ENCODE results near the gene KAT8. TPM values are rescaled to one million over a fixed set of nuclear protein-coding genes. Genes with fewer than 3 reads are reported as not detected.
A peak's percentile ranks its signal among the peaks of the same experiment; 100 is the strongest.
"Not testable (repeated sequence)": the region's sequence is repeated elsewhere in the genome, so short reads cannot be mapped to it uniquely, and the experiment has no call there.

Gene KAT8
- total RNA-seq, 1 donor from 2014 or later = 30.3 TPM

DNA sequence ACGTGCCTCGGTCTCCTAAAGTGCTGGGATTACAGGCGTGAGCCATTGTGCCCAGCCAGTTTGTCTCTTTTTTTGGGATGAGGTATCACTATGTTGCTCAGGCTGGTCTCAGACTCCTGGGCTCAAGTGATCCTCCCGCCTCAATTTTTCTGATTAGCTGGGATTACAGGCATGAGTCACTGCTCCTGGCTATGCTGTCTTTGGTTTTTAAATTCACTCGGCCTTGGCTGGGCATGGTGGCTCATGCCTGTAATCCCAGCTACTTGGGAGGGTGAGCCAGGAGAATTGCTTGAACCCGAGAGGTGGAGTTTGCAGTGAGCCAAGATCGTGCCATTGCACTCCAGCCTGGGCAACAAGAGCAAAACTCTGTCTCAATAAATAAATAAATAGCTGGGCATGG is 27.0 kb downstream of the KAT8 start:
- DNase-seq (ENCODE audit: low read depth in 2 of 2) = not testable (repeated sequence)

DNA sequence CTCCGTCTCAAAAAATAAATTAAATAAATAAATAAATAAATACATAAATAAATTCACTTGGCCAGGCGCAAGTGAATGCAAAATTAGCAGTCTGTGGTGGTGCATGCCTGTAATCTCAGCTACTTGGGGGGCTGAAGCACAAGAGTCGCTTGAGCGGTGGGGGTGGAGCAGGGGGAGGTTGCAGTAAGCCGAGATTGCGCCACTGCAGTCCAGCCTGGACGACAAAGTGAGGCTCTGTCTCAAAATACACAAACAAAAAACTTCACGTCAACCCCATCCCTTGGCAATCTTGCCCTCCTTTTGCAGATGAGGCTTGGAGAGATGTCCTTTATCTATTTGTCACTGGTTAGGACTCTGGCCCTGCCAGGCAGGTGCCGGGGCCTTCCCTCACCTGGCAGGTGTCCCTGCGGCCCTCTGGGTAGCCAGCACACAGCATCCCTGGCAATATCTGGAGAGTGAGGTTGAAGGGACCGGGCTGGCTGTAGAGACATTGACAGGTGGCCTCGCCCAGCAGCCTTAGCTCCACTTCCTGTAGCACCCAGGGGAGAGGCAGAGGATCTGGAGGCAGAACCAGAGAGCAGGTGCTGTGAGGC is 28.0 kb downstream of the KAT8 start:
- DNase-seq (ENCODE audit: low read depth in 2 of 2) = no peak

DNA sequence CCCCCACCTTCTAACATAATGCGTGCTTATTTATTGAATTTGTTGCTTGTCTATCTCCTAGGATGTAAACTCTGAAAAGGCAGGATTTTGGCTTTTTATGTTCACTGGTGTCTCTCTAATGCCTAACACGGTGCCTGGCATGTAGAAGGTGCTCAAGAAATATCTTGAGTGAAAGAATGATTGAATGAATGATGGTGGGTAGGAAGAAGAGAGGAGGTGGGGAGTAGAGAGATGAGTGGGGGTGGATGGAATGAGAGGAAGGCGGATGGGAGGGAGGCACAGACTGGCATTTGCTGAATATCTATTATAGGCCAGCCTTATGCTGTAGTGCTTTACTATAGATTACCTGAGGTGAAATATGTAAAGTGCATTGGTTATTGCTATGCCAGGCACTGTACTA is 30.1 kb downstream of the KAT8 start:
- DNase-seq (ENCODE audit: low read depth in 2 of 2) = no peak

GRCh38 chr16:31148281-31148728 is 30.8 kb downstream of the KAT8 start:
- DNase-seq (ENCODE audit: low read depth in 2 of 2) = no peak

DNA sequence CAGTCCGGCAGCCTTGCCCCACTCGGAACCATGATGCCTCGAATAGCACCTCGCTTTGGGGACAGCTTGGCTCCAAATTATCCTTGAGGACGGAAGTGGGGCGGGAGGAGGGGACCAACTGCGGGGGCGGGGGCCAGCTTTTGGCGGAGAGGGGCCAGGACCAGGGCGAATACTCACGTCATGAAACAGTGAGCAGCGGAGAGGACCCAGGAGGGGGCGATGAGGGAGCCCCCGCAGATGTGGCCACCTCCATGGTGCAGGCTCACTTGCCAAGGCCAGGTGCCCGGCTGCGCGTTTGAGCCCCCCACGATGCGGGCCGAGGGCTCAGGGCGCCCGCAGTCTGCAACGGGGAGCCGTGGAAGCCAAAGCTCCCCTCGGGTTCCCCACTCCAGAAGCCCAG is 31.4 kb downstream of the KAT8 start:
- no peak for DNase-seq (ENCODE audit: low read depth in 2 of 2)

DNA sequence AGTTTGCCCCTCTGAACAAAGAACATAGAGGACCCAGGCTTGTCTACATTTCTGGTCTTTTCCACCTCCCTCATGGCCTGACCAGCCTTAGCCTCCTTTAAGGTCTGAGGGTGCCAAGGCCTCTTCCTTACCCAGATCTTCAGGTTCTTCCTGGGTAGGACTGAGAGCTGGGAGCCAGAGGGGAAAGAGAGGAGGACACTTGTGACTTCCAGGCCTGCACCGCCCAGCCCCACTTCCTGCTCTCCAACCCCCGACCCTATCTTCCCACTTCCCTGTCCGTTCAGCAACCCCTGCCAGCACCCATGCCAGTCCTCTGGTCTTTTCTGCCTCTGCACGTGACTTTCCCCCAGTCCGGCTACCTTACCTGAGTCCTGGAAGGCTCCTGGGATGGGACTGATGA is 31.9 kb downstream of the KAT8 start:
- DNase-seq (ENCODE audit: low read depth in 2 of 2) = no peak

GRCh38 chr16:31149894-31150890 is 32.7 kb downstream of the KAT8 start, which contains the start of gene PRSS36:
Gene PRSS36, minus strand, starts transcription at chr16:31150066. Its CDS starts 31 bp downstream, at chr16:31150035.
- no peak for DNase-seq (ENCODE audit: low read depth in 2 of 2)

GRCh38 chr16:31150976-31151375 is 33.5 kb downstream of the KAT8 start:
- DNase-seq (ENCODE audit: low read depth in 2 of 2) = not testable (repeated sequence)

DNA sequence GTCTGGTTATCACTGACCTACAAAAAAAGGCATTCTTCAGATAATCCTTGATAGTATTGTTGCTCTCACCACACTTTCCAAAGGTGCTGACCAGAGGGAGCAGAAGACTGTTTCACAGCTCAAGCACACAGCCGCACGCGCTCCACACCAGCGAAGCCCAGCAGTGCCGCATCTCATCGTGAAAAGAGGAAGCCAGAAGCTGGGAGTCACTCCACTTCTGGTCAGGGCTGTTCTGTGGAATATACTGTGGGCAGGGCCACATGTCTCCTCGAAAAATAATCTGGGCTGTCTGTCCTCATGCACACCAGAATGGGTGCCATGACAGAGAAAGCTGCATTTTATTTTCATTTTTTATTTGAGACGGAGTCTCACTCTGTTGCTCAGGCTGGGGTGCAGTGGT is 39.7 kb downstream of the KAT8 start:
- no peak for DNase-seq (ENCODE audit: low read depth in 2 of 2)

DNA sequence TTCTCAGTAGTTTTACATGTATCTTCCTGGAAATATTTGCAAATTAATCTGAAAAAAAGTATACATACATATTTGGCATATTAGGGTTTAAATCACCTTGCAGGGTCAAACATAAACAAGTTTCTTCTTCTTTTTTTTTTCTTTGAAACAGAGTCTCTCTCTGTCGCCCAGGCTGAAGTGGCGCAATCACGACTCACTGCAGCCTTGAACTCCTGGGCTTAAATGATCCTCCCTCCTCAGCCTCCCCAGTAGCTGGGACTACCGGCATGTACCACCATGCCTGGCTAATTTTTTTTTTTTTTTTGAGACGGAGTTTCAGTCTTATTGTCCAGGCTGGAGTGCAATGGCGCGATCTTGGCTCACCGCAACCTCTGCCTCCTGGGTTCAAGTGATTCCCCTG is 49.9 kb downstream of the KAT8 start:
- DNase-seq (ENCODE audit: low read depth in 2 of 2) = no peak

DNA sequence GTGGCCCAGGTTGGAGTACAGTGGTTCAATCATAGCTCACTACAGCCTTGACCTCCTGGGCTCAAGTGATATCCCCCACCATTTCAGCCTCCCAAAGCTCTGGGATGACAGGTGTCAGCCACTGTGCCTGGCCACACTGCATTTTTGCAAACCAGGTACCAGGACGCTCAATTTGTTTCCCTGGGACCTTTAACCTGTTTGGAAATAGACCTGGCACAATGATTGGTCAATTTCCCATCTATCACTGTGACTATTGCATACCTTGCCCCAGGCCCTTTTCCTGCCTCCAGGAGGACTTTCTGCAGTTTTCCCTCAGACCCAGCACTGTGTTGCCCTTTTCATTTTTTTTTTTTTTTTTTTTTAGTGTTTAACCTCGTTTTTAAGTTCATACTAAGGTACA is 51.4 kb downstream of the KAT8 start:
- DNase-seq (ENCODE audit: low read depth in 2 of 2) = no peak

DNA sequence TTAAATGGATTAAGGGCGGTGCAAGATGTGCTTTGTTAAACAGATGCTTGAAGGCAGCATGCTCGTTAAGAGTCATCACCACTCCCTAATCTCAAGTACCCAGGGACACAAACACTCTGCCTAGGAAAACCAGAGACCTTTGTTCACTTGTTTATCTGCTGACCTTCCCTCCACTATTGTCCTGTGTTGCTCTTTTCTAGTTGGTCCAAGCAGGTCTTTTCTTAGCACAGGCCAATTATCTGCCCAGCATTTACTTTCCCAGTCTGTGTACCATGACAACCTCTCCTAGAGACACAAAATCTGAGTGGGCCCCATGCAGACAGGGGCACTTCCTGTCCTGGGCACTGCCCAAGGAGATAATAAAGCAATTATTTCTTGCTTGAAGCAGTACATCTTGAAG is 52.6 kb downstream of the KAT8 start:
- not testable (repeated sequence) for DNase-seq (ENCODE audit: low read depth in 2 of 2)

DNA sequence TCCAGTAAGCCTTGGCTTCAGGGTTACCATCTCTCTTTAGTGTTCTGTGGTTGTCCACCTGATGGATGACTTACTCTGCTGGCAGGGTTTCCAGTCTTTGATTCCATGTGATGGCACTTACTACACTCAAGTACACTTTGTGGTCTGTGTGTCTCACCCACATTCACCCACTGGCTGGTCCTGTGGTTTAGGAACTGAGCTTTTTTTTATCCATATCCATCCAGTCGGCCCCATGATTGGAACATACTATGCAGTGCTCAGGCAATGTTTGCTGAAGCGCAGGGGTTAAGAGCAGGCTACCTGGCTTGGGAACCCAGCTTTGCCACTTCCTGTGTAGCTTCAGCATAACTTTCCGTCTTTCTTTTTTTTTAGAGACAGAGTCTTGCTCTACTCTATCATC is 59.7 kb downstream of the KAT8 start:
- DNase-seq (ENCODE audit: low read depth in 2 of 2) = no peak

DNA sequence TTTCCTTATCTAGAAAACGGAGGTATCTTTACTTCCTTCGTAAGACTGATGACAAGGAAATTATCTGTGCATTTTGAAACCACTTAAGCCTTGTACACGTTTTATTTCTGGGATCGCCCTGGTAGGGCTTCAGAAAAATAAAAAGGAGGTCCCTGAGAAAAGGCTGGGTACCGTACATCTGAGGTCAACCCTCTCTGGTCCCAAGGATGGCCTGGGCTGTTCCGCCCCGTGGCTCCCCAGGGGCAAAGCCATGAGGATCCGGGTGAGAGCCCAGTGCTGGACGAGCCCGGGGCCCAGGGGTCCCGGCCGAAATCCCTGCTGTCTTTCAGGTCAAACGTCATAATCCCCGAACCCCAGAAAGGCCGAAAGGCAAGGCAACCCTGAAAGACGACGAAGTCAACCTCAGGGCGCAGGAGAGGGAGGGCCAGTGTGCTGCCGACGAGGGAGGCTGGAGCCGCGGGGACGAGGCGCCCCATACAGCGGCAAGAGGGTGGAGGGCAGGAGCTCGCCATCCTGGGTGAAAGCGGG is 61.8 kb downstream of the KAT8 start:
- DNase-seq (ENCODE audit: low read depth in 2 of 2) = no peak

DNA sequence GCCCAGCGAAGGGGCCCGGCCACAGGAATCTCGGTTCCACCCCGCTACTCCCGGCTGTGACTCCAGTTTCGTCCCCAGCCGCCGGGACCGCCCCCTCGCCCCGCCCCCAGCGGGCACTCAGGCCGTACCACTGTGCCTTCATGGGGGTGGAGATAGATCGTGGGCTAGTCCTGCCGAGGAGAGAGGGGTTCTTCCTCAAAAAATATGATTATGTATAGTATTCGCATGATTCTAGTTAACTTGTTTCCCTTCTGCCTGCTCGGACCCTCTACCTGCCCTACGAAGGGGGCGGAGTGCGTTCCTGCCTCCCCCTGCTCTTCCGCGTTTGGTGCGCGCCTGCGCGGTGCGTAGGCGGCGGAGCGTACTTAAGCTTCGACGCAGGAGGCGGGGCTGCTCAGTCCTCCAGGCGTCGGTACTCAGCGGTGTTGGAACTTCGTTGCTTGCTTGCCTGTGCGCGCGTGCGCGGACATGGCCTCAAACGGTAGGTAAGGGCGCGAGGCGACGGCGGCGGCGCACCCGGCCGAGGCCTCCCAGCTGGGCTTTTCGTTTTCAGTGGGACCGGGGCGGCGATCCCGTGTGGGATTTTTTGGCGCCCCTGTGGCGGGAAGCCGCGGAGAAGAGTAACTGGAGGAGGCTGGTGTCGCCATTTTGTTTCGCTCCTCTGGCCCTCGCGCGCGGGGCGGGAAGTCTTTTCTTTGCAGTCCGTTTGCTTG is 62.4 kb downstream of the KAT8 start, which contains the start of gene FUS:
Gene FUS (plus strand): TSS at position 393 of the 713 bp plus-strand sequence. CDS start 76 bp downstream, at position 469.
- DNase-seq (ENCODE audit: low read depth in 2 of 2) = peak; percentile 82 to 90

Other genes starting within 250 kb of the KAT8 start
- 49.9 and 60.8 TPM in 2 replicates for gene BCL7C, start 223.6 kb upstream of the KAT8 start, total RNA-seq
- gene CTF1, start 221.1 kb upstream of the KAT8 start, total RNA-seq = 0.13 TPM in 2 replicates
- gene FBXL19, start 194.1 kb upstream of the KAT8 start, total RNA-seq = 16.6 and 18.2 TPM in 2 replicates
- gene ORAI3, start 168.6 kb upstream of the KAT8 start, total RNA-seq = 23.7 and 33.6 TPM in 2 replicates
- gene SETD1A, start 159.9 kb upstream of the KAT8 start, total RNA-seq = 1.7 and 4.2 TPM in 2 replicates
- gene HSD3B7, start 132.5 kb upstream of the KAT8 start, total RNA-seq = 20.8 and 24.7 TPM in 2 replicates
- 0.26 and 0.38 TPM in 2 replicates for gene STX1B, start 107.0 kb upstream of the KAT8 start, total RNA-seq
- 17.5 and 28.2 TPM in 2 replicates for gene STX4, start 84.1 kb upstream of the KAT8 start, total RNA-seq
- gene ZNF668, start 43.4 kb upstream of the KAT8 start, total RNA-seq = 5.4 and 7.6 TPM in 2 replicates
- 8.1 and 13.9 TPM in 2 replicates for gene ZNF646, start 43.2 kb upstream of the KAT8 start, total RNA-seq
- gene PRSS53, start 28.7 kb upstream of the KAT8 start, total RNA-seq = 0.38 and 0.39 TPM in 2 replicates
- 59.8 and 74.6 TPM in 2 replicates for gene VKORC1, start 22.9 kb upstream of the KAT8 start, total RNA-seq
- 9.8 and 20.0 TPM in 2 replicates for gene BCKDK, start 9.3 kb upstream of the KAT8 start, total RNA-seq
- not detected in 2 replicates for gene PRSS8, start 18.1 kb downstream of the KAT8 start, total RNA-seq
- gene PRSS36, start 32.4 kb downstream of the KAT8 start, total RNA-seq = 0.13 and 0.39 TPM in 2 replicates
- 33.6 and 43.5 TPM in 2 replicates for gene FUS, start 62.5 kb downstream of the KAT8 start, total RNA-seq
- 63.3 and 74.2 TPM in 2 replicates for gene PYCARD, start 85.1 kb downstream of the KAT8 start, total RNA-seq
- not detected in 2 replicates for gene TRIM72, start 96.5 kb downstream of the KAT8 start, total RNA-seq
- not detected in 2 replicates for gene PYDC1, start 99.5 kb downstream of the KAT8 start, total RNA-seq
- under 0.01 TPM in 2 replicates for gene ITGAM, start 142.3 kb downstream of the KAT8 start, total RNA-seq
- gene ITGAX, start 237.5 kb downstream of the KAT8 start, total RNA-seq = 0.63 and 0.64 TPM in 2 replicates